22Rv1 (cell line): Measurements from ENCODE around the gene FGF1.

ENCODE experiments used
- CTCF ChIP-seq: fragments of 450-650 bp; IDR thresholded peaks from 2 replicates; pipeline ENCODE4 v1.5.1; 2017; ENCODE audit warnings: mild to moderate bottlenecking
- ZFX ChIP-seq: fragments of 450-650 bp; IDR thresholded peaks from 2 replicates; pipeline ENCODE4 v1.6.1; 2017; ENCODE audit warnings: antibody characterized with exemption, borderline replicate concordance

- TF ChIP-seq CTCF = no peak
- TF ChIP-seq ZFX = no peak
Observed at GRCh38 chr5:142680605-142681259, 5.2 kb downstream of the FGF1 start.
